SW480 (cell line): ENCODE data around the gene CIBAR2.

Experiments used
- DNase-seq: peaks from one replicate; pipeline ENCODE4 v3.0.0-alpha.2; 2016; ENCODE audit warnings: low spot score

Gene CIBAR2

DNA sequence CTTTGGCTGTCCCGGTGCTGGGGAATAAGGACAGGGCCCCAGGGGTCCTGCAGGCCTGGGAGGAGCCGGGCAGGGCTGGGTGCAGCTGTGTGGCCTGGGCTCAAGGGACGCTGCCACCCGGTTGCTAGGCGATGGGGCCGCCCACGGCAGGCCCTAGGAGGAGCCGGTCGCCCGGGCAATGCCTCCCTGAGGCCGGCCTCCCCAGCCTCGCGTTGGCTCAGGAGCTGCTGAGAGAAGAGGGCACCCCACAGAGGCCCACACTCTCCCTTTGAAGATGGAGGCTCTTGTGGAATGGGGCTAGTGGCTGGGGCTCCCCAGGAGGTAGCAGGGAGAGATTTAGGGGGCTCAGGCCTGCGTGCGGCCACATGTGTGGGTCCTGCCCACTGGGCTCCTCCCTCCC, at the start of gene CIBAR2:
CIBAR2 (minus strand) TSS at position 109 of the 400 bp plus-strand sequence. CDS start 120 bp downstream, outside the sequence.
- no peak for DNase-seq

DNA sequence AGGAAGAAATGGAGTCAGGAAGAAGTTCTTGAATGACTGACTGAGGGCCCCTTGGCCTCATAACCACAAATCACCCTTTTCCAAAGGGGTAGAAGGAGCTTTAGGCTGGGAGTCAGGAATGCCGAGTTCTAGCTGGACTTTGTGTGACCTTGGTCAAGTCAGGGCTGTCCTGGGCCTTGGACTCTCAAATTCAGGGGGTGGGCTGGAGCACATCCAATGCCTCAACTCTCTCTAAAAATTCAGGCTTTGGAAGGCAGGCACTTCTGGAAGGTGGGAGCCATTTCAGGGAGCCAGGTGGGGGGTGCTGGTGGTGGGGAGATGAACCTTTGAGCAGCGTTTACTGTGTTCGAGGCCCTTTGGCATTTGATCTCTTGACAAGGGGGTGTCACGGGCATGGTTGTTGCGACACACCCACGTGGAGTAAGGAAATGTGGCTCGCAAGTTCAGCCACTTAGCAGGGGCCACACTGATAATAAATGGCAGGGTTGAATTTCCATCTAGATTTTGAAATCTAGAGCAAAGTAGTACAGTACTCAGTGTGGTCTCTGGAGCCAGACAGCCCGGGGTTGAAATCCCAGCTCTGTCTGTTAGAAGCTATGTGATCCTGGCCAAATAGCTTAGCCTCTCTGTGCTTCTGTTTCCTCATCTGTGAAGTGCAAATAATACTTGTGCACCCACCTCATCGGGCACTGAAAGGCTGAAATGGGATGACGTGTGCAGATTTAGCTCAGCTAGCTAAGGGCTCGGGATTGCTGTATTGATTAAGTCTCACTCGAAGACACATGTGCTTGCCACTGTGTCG, 47.1 kb upstream of the CIBAR2 start:
- no peak for DNase-seq

DNA sequence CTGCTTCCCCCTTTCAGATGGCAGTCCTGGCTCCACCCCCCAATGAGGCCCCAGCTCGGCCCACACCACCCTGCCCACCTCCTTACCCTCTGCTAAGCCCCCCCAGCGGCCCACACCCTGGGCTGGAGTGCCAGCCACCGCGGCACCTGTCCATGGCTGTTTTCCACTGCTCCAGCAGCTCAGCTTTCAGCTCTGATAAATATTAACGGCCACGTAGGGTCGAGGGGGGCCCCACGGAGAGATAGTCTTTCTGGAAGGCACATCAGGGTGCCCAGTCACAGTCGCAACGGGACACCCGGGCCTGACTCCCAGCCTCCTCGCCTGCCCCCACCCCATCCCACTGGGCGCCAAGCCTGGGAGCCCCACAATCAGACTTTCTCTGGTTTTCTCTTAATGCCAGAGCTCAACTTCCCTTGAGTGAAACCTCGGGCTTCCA, 46.5 kb upstream of the CIBAR2 start:
- DNase-seq: no peak

DNA sequence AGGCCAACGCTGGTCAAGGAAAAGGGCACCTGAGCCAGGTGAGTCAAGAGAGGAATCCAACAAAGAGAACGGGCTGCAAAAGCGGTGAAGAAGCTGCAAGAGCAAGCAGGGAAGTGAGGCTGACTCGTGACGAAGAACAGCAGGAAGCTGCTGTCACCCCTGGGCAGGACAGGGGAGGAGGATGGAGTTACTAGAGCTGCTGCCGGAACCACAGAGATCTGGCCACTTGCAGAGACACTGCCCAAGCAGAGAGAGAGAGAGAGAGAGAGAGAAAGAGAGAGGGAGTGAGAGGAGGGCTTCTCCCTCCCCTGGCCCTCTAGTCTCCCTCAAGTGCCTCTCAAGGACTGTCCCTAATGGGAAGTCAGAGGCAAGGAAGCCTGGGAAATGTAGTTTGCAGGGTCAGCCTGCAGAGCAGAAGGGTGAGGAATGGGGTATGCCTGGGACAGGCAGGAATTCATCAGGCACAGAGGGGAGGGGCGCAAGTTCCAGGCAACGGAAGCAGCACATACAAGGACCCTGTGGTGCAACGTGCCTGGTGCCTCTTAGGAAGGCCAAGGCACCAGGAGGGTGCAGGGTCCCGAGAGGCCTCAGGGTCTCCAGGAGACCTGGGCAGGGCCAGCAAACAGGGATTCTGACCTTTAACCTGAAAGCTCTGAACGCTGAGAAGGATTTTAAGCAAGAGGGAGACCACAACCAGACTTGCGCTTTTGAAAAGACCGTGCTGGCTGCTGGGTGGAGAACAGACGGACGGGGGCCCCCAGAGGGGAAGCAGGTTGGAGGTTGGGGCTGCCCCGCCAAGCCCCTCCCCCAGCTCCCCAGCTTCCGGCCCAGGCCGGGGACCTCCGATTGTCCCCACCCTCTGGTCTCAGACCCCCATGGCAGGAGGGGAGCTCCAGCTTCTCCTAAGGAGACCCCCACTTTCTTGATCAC, 45.8 kb upstream of the CIBAR2 start:
- DNase-seq: no peak

DNA sequence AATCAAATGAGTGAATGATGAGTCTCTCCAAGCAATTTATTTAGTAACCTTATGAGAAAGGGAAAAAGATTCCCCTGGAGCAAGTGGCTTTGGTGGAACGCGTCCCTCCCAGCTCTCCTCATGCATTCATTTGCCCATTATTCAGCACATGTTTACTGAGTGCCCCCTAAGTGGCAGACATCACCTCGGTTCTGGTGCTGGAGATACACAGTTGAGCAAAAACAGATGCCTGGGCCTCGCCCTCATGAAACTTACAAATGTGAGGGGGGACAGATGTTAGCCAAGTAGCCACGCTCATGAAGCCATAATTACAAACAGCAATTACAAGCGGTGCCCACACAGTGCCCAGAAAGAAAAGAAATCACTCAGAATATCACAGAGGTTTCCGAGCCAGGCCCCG, 45.1 kb upstream of the CIBAR2 start:
- DNase-seq: no peak

DNA sequence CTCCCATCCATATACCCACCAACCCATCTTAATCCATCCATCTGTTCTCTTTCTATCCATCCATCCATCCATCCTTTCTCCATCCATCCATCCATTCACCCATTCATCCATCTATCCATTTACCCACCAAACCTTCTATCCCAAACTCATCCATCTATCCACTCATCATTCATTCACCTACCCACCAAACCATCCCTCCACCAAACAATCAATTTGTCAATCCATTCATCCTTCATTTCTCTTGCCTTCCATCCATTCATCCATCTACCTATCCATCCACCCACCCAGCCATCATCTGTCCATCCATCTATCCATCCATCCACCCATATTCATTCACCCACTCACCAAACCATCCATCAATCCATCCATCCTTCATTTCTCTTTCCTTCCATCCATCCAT, 44.6 kb upstream of the CIBAR2 start:
- no peak for DNase-seq

DNA sequence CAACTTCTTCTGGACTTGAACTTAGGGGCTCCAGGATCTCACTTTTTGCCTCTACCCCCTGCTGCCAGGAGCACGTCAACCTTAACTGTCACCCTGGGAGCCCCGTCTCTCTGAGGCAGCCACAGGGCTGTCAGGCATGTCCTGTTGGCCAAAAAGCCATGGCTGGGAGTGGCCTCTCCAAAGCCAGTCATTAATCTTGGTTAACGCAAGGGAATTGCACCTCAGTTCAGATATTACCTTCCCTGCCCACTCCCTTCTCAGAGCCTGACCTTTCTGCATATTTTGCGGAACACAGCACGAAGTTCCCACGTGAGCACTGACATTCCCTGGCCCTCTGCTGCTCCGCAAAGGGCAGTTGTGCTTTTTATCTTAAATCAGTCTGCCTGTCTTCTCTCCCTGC, 44.2 kb upstream of the CIBAR2 start:
- DNase-seq: no peak

DNA sequence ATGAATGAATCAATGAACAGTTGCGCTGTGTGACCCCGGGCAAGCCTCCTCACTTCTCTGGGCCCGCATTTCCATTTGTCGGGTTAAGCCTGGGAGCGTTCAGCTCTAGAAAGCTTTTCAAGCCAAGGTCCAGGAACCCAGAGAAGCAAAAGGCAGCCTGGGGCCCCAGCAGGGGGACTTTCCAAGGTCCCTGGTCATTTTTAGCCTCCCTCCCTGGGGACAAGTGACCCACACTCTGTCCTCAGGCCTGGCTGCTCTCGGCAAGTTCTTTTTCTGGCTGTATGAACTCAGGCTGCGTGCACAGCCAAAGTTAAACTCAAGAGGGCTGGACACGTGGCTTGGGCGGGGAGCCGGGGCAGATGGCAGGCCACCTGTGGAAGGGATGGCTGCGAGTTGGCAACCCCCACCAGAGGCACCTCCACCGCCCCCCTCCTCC, 41.4 kb upstream of the CIBAR2 start:
- DNase-seq: no peak

DNA sequence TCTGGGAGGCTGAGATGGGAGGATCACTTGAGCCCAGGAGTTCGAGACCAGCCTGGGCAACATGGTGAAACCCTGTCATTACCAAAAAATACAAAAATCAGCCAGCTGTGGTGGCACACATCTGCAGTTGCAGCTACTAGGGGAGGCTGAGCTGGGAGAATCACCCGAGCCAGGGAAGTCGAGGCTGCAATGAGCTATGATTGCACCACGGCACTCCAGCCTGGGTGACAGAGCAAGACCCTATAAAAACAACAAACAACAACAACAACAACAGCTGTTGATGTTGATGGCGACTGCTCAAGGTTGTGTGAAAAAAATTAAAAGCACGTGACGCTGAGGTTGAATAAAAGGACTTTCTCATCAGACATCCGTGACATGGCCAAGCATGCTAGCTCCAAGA, 40.8 kb upstream of the CIBAR2 start:
- no peak for DNase-seq

DNA sequence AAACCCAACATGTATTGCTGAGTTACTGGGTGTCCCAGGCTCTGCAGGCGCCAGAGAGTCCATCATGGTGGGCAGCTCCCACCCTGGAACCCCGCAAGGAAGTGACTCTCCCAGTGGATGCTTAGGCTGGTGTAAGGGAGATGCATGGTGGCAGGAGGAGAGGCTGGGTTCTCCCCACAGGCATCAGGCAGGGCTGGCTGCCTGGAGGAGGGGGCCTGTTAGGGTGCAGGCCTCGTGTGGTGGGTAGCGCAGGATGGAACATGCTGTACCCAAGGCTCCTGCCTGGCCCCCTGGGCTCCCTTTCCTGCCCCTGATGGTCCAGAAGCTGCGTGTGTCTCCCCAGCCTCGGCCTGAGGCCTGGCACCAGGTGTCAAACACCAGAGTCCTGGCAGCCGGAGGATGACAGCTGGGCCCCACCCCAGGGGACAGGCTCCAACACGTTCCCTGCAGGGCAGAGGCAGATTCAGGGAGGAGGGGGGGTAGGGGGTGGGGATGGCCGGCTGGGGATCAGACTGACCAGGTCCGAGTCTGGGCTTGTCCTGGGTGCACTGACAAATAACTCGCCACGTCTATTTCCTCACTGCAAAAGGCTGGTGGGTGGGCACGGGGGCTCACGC, 40.2 kb upstream of the CIBAR2 start:
- DNase-seq: no peak

DNA sequence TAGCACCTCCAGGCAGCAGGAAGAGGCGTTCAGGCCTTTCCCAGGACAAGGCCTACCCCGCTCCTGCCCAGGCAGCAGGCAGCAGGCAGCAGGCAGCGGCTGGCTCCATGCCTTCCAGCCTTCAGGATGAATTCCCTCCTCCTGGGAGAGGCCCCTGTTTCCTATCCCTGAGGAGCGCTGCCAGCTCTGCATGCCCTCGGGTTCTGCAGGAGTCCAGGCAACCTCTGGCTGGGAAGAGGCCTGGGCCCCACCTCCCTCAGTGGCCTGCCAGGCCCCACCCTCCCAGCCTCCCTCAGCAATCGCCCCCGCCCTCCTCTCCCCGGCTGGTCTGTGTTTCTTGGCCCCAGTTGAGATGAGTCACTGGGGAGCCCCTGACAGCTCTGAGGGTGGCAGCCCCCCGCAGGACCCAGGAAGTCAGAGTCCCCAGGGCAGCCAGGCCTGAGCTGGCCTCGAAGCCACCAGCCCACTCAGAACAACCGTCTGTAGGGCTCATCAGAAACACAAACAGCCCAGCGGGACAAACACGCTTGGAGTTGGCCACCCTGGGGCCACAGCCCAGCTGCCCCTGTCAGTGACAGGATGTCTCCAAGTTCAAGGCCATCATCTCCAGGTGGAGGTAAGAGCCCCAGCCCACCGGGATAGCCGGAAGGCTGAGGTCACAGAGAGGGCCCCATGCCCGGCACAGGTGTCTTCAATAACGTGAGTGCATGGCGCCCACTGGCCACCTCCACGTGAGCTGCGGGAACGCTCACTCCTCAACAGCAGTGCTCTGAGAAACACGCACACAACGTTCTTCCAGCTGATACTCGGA, 39.5 kb upstream of the CIBAR2 start:
- DNase-seq: no peak

DNA sequence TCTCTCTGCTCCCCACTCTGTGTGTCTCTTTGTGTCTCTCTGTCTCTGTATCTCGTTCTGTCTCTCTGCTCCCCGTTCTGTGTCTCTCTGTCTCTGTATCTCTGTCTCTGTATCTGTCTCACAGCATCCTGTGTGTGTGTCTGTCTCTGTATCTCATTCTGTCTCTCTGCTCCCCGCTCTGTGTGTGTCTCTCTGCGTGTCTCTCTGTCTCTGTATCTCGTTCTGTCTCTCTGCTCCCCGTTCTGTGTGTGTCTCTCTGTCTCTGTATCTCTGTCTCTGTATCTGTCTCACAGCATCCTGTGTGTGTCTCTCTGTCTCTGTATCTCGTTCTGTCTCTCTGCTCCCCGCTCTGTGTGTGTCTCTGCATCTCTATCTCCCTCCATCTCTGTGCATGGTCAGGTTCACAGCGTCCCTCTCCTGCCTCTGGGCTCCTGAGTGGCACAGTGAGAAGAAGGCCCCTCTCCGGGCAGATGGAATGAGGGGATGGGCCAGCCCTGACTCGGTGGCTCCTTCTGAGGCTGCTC, 38.9 kb upstream of the CIBAR2 start:
- DNase-seq: no peak

DNA sequence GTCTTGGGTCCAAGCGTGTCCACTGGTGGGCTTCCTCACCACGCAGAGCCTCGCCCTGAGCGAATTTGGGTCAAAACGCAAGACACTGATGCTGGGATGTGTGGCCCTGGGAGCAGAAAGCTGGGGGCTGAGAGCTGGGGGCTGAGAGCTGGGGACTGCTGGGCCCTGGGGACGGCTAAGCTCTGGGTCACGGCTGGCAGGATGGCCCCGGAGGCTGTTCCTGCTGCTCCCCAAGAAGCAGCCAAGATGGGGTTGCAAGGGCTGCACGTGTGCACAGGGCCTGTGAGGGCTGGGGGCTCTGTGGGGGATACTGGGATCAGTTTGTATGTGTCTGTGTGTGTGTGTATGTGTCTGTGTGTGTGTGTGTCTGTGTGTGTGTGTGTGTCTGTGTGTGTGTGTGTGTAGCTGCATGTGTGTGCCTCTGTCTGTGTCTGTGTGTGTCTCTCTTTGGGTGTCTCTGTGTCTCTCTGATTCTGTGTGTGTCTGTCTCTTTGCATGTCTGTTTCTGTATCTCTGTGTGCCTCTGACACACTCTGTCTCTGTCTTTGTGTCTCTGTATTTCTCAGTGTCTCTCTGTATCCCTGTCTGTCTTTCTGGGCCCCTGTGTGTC, 38.2 kb upstream of the CIBAR2 start:
- DNase-seq: no peak

DNA sequence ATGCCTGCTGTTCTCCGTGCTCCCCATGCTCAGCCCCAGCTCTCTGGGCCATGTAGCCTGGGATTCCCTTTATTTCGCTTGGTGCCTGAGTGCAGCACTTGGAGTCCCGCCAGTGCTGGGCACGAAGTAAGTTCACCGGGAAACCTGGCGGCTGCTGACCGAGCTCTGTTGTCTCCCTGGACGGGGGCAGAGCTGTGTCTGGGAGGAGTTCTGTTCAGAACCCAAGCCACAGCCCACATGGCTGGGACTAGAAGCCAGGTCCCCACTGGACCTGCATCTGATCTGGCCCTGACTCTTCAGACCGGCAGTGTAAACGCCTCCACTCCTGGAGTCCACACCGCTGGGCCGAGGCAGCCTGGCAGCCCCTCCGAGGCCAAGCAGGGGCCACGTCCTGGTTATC, 37.5 kb upstream of the CIBAR2 start:
- DNase-seq: no peak

DNA sequence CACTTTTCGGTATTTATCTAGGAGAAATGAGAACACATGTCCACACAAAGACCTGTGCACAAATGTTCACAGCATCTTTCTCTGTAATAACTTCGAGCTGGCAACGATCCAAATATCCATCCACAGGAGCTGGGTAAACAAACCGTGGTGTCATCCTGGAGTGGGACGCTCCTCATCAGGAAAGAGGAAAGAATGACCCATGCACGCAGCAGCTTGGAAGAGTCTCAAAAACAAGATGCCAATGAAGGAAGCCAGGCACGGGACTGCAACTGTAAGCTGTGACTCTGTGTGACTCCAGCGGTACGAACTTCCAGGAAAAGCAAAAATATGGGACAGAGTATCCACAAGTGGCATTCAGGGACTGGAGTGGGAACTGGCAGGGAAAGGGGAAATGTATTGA, 36.7 kb upstream of the CIBAR2 start:
- no peak for DNase-seq

DNA sequence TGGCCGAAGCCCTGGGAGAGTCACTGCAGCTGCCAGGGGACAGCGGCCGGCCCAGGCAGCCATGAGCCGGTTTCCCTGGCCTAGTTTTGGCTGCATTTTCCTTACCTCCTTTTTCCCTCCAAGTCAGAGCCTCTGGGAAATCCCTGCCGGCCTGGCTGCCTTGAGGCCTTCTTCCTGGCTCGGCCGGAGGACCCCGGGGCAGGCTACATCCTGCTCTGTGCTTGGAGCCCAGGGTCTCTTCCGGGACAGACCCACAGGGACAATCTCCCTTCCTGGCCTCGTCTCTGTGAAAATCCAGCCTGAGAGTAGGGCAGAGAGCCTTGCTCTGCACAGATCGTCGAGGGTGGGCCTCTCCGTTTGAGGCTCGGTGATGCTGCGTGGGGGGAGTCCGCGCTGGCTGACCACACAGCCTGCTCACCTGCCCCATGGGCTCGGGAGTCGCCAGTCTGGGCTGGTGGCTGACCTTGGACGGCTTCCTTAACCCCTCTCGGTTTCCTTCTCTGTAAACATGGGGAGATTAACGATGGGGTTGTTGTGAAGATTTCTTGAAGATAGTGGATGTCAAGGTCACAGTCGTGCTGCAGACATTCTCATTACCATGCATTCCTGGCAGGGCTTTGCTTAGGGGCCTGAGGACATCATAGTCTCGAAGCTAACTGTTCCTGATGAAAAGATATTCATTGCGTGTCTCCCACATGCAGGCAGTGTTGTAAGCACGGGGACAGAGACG, 34.8 kb upstream of the CIBAR2 start:
- no peak for DNase-seq

DNA sequence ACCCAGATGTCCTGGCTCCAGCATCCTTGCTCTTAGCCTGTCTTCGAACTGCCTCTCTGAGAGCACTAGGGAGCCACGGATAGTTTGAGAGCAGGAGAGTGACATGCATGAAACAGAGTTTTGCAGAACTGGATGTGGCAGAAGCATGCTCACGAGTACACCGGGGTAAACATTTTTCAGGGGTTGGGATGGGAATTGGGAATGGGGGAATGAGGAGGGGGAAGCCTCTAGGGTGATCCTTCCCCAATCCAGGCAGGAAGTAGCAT, 34.2 kb upstream of the CIBAR2 start:
- no peak for DNase-seq

DNA sequence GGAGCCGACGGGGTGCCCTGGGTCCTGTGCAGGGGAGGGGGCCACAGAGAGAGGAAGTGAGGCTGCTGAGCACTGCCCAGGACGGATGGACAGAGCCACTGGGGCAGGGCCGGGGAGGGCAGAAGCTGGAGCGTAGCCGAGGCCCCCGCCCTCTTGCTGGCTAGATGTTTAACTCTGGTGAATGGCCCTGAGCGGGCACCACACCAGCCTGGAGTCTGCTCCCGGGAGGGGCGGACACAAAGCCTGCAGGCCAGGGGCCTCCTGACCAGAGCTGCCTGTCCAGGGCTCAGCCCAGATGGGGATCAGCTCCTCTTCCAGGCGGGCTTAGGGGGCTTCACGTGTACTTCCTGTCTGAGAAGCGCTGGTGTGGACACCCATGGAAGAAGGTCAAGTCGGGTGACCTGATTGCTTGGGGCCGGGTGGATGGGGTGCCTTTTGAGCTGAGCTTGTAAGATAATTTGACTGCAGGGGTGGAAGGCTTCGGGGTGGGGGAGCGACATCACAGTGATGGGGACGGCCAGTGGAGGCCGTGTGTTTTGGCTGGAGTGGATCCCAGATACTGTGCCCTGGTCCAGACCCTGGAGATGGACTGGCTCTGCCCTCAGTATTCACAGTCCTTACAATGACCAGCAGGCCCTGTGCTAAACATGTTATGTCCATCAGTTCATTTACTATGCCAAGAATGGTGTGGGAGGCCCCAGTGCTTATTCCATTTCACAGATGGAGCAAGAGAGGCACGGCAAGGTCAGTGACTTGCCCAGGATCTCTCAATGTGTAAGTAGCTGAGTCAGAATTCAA, 33.7 kb upstream of the CIBAR2 start:
- no peak for DNase-seq

DNA sequence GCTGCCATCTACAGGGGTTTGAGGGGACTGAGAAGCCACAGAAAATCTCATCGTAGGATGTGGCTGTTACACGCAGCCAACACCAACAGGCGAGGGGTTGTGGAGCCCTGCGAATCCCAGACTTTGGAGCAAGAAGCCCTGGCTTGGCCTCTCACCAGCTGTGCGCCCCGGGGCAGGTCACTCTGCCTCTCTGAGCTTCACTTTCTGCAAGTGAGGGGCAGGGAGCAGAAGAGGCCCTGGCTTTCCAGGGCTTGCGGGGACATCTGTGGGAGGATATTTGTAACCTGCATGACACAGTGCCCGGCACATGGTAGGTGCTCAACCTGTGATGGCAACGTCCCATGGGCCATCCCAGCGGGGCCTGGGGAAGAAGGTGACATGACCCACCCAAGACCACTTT, 32.9 kb upstream of the CIBAR2 start:
- no peak for DNase-seq
